ENCODE measurements around the gene GALC. TPM values are rescaled to one million over a fixed set of nuclear protein-coding genes. Genes with fewer than 3 reads are reported as not detected.

Gene GALC
- polyA plus RNA-seq, 1 experiment: 8.2 TPM

- Histone ChIP-seq H3K36me3 (ENCODE audit: control insufficient read depth, insufficient read depth, low read length) (no peaks in the 10 kb centered on the region), H3K4me3 (ENCODE audit: low read depth, low read length) (no peak overlapping the region), H3K27me3 (ENCODE audit: control insufficient read depth, insufficient read depth, low read length) (no peaks in the 10 kb centered on the region)
- POLR2A ChIA-PET: no interaction called here
- TF ChIP-seq CTCF (IDR thresholded peaks at IDR 0.05; ENCODE audit: insufficient read depth, low read depth, low read length): no peak
- DNase-seq (ENCODE audit: low read depth): no peak
- CTCF ChIA-PET: no interaction called here
Observed at GRCh38 chr14:88034076-88034475, 41.1 kb upstream of the GALC start.

GRCh38 chr14:88032373-88032772 is 39.4 kb upstream of the GALC start:
- TF ChIP-seq CTCF (IDR thresholded peaks at IDR 0.05; ENCODE audit: insufficient read depth, low read depth, low read length): no peak
- H3K36me3 ChIP-seq (ENCODE audit: control insufficient read depth, insufficient read depth, low read length): no peaks in the 10 kb centered on the region
- no peaks in the 10 kb centered on the region for H3K27me3 ChIP-seq (ENCODE audit: control insufficient read depth, insufficient read depth, low read length)
- DNase-seq (ENCODE audit: low read depth): no peak
- no peak overlapping the region for H3K4me3 ChIP-seq (ENCODE audit: low read depth, low read length)
- CTCF ChIA-PET: interaction anchor here (1.3 kb wide), 1 partner anchor 18 kb away, joined by 4 read pairs; no protein-coding TSS in a partner anchor
- POLR2A ChIA-PET: no interaction called here

- POLR2A ChIA-PET: no interaction called here
- no peak for DNase-seq (ENCODE audit: low read depth)
- TF ChIP-seq CTCF (IDR thresholded peaks at IDR 0.05; ENCODE audit: insufficient read depth, low read depth, low read length): no peak
- Histone ChIP-seq H3K36me3 (ENCODE audit: control insufficient read depth, insufficient read depth, low read length) (no peaks in the 10 kb centered on the region), H3K4me3 (ENCODE audit: low read depth, low read length) (no peak overlapping the region), H3K27me3 (ENCODE audit: control insufficient read depth, insufficient read depth, low read length) (no peaks in the 10 kb centered on the region)
- CTCF ChIA-PET: interaction anchor here (1.0 kb wide), 1 partner anchor 17 kb away, joined by 5 read pairs; no protein-coding TSS in a partner anchor
Observed at GRCh38 chr14:88030892-88031291, 37.9 kb upstream of the GALC start.

GRCh38 chr14:88030079-88030478 is 37.1 kb upstream of the GALC start:
- POLR2A ChIA-PET: no interaction called here
- no peaks in the 10 kb centered on the region for H3K36me3 ChIP-seq (ENCODE audit: control insufficient read depth, insufficient read depth, low read length)
- no peak for TF ChIP-seq CTCF (IDR thresholded peaks at IDR 0.05; ENCODE audit: insufficient read depth, low read depth, low read length)

GRCh38 chr14:88029500-88029899 is 36.5 kb upstream of the GALC start:
- Histone ChIP-seq H3K36me3 (ENCODE audit: control insufficient read depth, insufficient read depth, low read length) (no peaks in the 10 kb centered on the region), H3K4me3 (ENCODE audit: low read depth, low read length) (no peak overlapping the region), H3K27me3 (ENCODE audit: control insufficient read depth, insufficient read depth, low read length) (no peaks in the 10 kb centered on the region)
- TF ChIP-seq CTCF (IDR thresholded peaks at IDR 0.05; ENCODE audit: insufficient read depth, low read depth, low read length): no peak
- CTCF ChIA-PET: no interaction called here
- no peak for DNase-seq (ENCODE audit: low read depth)
- POLR2A ChIA-PET: no interaction called here

More at GRCh38 chr14:88030079-88030478, 37.1 kb upstream of the GALC start:
- DNase-seq (ENCODE audit: low read depth): no peak
- H3K4me3 ChIP-seq (ENCODE audit: low read depth, low read length): no peak overlapping the region
- no peaks in the 10 kb centered on the region for H3K27me3 ChIP-seq (ENCODE audit: control insufficient read depth, insufficient read depth, low read length)
- CTCF ChIA-PET: interaction anchor here (1.0 kb wide), 1 partner anchor 16 kb away, joined by 5 read pairs; no protein-coding TSS in a partner anchor

Measured in BJ (cell line).